Right lung (tissue), 5 donors: Measurements from ENCODE around the gene NTF3. TPM values are rescaled to one million over a fixed set of nuclear protein-coding genes. Genes with fewer than 3 reads are reported as not detected.
"Not testable (repeated sequence)": the region's sequence is repeated elsewhere in the genome, so short reads cannot be mapped to it uniquely, and the experiment has no call there.

ENCODE experiments used
- DNase-seq, 2 donors: peaks; one replicate each; pipeline ENCODE4 v3.0.0-alpha.2; 2013
- polyA plus RNA-seq, 5 donors: library from polyadenylated mRNA; unstranded; fragments of 120-200 nt; gene quantifications; one replicate each; pipeline versions ENCODE4 v1.2.1 to v1.2.3, GENCODE V29; 2013; ENCODE audit warnings: inconsistent platforms in 1 of 5, low replicate concordance in 1 of 5; ENCODE audit not compliant: insufficient read length in 5 of 5, insufficient read depth in 1 of 5

The NTF3 gene
- polyA plus RNA-seq, 5 donors: 2.4 to 4.1 (median 3.0) TPM

DNA sequence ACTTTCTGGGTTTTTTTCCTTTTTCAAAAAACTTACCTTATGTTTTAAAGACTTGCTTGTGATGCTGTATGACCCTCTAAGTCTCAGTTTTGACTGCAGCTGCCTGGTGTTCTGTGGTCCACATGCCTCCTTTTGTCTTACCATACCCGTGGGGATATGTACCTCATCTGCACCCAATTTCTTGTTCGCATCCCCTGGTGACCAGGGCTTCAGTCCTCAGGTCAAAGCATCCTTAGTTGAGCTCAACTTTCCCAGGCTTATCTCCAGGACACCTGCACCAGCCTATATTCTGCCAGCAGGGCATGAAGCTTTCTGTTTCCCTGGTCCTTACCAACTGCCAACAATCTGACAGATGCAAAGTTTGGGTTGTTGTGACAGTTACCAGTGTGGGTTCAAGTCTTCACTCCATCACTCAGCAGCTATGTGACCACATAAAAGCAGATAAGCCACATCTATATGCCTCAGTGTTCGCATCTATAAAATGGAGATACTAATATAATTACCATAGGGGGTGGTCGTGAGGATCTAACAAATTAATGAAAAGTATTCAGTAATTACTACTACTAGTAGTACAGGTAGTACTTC lies 94.0 kb downstream of the NTF3 start:
- DNase-seq: no peak

- DNase-seq: no peak
These were observed 101.5 kb downstream of the NTF3 start for GRCh38 chr12:5533368-5533767.

GRCh38 chr12:5534426-5535199 lies 102.7 kb downstream of the NTF3 start:
- DNase-seq: no peak

DNA sequence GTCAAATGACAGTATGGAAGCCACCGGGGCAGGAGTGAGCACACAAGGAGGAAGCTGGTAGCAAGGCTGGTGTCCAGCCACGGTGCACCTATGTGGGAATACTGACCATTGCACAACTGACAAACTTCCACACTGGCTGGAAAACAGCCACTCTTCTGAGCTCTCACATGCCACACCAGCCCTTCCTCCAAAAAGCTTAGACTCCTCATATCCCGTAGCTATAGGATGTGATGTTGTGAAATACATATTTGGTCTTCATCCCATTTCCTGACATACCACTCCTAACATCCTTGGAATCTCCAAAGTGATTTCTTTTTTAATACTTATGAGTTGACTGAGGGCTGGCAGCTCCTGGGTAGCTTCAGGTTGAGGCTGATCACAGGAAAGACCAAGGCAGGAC lies 103.6 kb downstream of the NTF3 start:
- DNase-seq: no peak

GRCh38 chr12:5537026-5537615 lies 105.2 kb downstream of the NTF3 start:
- not testable (repeated sequence) for DNase-seq

DNA sequence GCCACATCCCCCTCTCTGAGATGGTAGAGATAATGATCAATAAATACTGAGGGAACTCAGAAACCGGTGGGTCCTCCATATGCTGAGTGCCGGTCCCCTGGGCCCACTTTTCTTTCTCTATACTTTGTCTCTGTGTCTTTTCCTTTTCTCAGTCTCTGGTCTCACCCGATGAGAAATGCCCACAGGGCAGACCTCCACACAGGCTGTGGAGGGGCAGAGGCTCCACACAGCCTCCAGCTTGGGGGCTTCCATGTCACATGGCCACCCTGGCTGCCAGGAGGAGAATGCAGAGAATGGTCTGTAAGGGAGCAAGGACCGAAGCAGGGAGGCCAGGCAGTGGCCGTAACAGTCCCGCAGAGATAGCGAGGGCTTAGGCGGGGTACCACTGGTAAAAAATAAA lies 105.9 kb downstream of the NTF3 start:
- no peak for DNase-seq
